ENCODE results near the gene ATP4B. TPM values are rescaled to one million over a fixed set of nuclear protein-coding genes. Genes with fewer than 3 reads are reported as not detected.

ATP4B gene
- total and polyA plus RNA-seq, 2 of the 8 experiments (the other 6 are each of a cell fraction or from before 2014, with no cell fraction given), result 0.05 TPM; not detected in 1

GRCh38 chr13:113663934-113664333 is 5.9 kb upstream of the ATP4B start:
- no peak overlapping the region for H3K4ac ChIP-seq (replicated peaks; ENCODE audit: insufficient read length, low read depth, low read length)
- H2BK20ac ChIP-seq (ENCODE audit: low read length), result no peak overlapping the region
- 95% methylated on average over 15 of the region's 15 CpGs; no CpG with 5 or more reads in 1 of the 2 experiments for WGBS, 2 experiments (ENCODE audit: extremely low coverage in 1 of 2, insufficient coverage in 1 of 2, insufficient read length in 1 of 2, insufficient replicate concordance in 2 of 2, low coverage in 1 of 2, low lambda C conversion rate in 2 of 2, missing lambda C conversion rate in 1 of 2)
- H3K4me3 ChIP-seq (ENCODE audit: extremely low read depth in 1 of 4, insufficient read depth in 2 of 4, low read depth in 3 of 4, low read length in 4 of 4), result no peak overlapping the region
- no peak for DNase-seq (ENCODE audit: low read depth in 1 of 2, low spot score in 2 of 2)
- no peak overlapping the region for H3K9ac ChIP-seq (replicated peaks in 1 of 4; ENCODE audit: extremely low read depth in 1 of 4, low read depth in 3 of 4, low read length in 3 of 4)
- H3K23me2 ChIP-seq (ENCODE audit: low read depth, low read length), result no peaks in the 10 kb centered on the region
- peaks cover 0 to 2% (median 0%) of the 10 kb centered on the region in 4 experiments; a peak in 2 of 7 replicates for H3K4me1 ChIP-seq (replicated peaks in 1 of 4; ENCODE audit: control insufficient read depth in 3 of 4, insufficient read depth in 4 of 4, low read length in 3 of 4)
- no peak overlapping the region for H4K91ac ChIP-seq (replicated peaks; ENCODE audit: insufficient read length, low read length)
- peaks cover 0 to 2% of the 10 kb centered on the region in 2 experiments for H4K20me1 ChIP-seq (replicated peaks in 1 of 2; ENCODE audit: control insufficient read depth in 1 of 2, insufficient read depth in 2 of 2, low read length in 2 of 2)
- H2AK5ac ChIP-seq (ENCODE audit: low read depth, low read length), result no peak overlapping the region
- no peaks in the 10 kb centered on the region for H3K79me2 ChIP-seq (ENCODE audit: control insufficient read depth in 1 of 2, insufficient read depth in 2 of 2, low read length in 2 of 2)
- H2BK5ac ChIP-seq (ENCODE audit: low read depth, low read length), result no peak overlapping the region
- TF ChIP-seq NANOG (IDR thresholded peaks at IDR 0.05; ENCODE audit: insufficient read depth, low read depth, low read length, poor library complexity, severe bottlenecking), result no peak
- FAIRE-seq, result no peak
- no peaks in the 10 kb centered on the region for H3K27me3 ChIP-seq (replicated peaks in 1 of 4; ENCODE audit: control insufficient read depth in 3 of 4, extremely low read depth in 1 of 4, insufficient read depth in 3 of 4, low read length in 3 of 4)
- H3K79me1 ChIP-seq (ENCODE audit: low read depth, low read length), result no peaks in the 10 kb centered on the region
- no peaks in the 10 kb centered on the region for H3K36me3 ChIP-seq (ENCODE audit: control insufficient read depth in 2 of 4, insufficient read depth in 4 of 4, low read length in 3 of 4)
- H4K5ac ChIP-seq (ENCODE audit: insufficient read length, low read depth, low read length), result no peak overlapping the region
- no peak overlapping the region for H3K14ac ChIP-seq (ENCODE audit: insufficient read length)
- H2BK120ac ChIP-seq (replicated peaks; ENCODE audit: low read depth, low read length), result no peak overlapping the region
- H3K4me2 ChIP-seq (ENCODE audit: insufficient read depth in 1 of 2, low read depth in 2 of 2, low read length in 2 of 2), result no peak overlapping the region
- H4K8ac ChIP-seq (ENCODE audit: extremely low read depth, insufficient read depth, low read length), result no peak overlapping the region
- no peak overlapping the region for H3K27ac ChIP-seq (ENCODE audit: low read depth, low read length)
- H2AFZ ChIP-seq (ENCODE audit: low read length), result no peak overlapping the region
- H3K23ac ChIP-seq (ENCODE audit: insufficient read length), result no peak overlapping the region
- ChIA-PET POLR2A (ENCODE audit: partially characterized antibody) (no interaction called here), CTCF (ENCODE audit: partially characterized antibody) (interaction anchor here (1.1 to 1.5 kb wide), 4 partner anchors 8 to 213 kb away, joined by 3 to 7 read pairs (median 4); no protein-coding TSS in a partner anchor)
- no peak overlapping the region for H3K56ac ChIP-seq (replicated peaks; ENCODE audit: insufficient read length, low read depth, low read length)
- H3K18ac ChIP-seq (ENCODE audit: extremely low read depth, low read length), result no peak overlapping the region
- no peak overlapping the region for H2BK15ac ChIP-seq (ENCODE audit: low read length)
- H2BK12ac ChIP-seq (ENCODE audit: low read depth, low read length), result no peak overlapping the region
- no peaks in the 10 kb centered on the region for H3K9me3 ChIP-seq (ENCODE audit: insufficient read depth in 2 of 2, low read depth in 1 of 2, low read length in 1 of 2)

Measured in H1 (cell line).